GM21529 (cell line): ENCODE data around the gene DHX38.

Experiments
- ATAC-seq: cut with Tn5 transposase; IDR thresholded peaks from one replicate; pipeline ENCODE4 v1.9.1; 2021; ENCODE audit not compliant: unreplicated experiment

DHX38 gene

DNA sequence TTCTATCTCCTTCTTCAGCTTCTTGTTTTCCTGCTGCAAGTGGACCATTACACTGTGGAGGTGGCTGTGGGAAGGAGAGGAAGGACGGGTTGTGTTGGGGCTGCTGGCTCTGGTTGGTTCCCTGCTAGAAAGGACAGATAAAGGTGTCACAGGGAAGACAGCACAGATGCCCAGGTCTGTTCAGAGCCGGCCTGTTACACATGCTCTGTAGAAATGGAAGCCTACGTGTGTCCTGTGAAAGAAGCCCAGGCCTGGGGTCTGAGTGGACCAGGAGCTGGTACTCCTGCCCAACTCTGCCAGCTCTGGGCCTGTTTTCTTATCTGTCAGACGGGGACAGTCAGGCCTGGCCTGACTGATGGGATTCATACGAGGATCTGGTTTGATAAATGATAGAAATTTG lies 26.4 kb downstream of the DHX38 start:
- ATAC-seq, result no peak

DNA sequence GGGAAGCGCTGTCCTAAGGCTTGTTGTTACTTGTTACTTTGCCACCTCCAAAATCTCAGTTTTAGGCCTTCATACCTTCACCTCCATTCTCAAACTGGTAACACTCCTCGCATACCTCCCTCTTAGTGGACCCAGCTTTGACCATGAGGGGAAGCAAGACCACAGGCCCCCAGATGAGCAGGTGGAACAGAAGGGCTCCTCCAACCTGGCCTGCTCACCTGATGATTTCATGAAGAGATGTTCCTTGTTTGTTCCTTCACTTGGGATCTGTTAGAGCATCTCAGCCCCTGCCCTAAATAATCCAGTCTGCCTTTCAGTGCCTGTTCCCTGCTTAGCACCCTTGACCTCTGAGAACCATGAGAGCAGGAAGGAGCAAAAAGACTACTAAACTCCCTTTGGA lies 28.7 kb downstream of the DHX38 start:
- no peak for ATAC-seq

DNA sequence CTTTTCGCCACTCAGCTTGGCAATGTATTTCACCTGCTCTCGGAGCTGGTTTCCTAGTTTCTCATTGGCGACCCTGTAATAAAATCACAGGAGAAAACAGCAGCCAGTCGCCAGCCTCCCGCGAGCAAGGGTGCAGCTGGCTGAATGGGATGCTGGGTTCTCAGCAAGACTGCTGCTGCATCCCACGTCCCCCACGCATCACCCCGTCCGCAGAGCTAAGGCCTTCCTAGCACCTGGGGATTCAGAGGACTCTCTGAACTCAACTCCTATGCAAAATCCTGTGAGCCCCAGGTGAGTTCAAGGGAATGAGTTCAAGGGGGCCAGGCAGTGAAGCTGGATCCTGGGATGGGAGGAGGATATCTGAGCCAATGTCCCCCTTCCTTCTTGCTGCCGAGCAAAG lies 29.3 kb downstream of the DHX38 start:
- ATAC-seq, result no peak

DNA sequence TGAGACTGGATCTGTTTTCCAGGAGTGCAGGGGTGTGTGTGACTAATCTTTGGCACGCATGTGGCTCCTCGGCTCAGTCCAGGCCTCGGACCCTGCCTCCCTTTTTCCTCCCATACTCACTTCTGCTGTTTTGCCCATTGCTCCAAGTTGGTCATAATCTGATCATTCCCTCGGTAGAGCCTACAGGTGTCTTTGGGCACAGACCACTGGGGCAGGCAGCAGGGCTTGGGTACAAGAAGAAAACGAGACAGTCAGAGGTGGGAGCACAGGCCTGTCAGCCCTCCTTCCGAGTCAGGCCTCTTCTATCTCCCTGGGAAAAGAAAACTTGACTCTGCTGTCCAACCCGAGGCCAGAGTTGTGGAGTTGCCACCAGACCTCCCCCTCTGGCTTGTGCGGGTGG lies 29.8 kb downstream of the DHX38 start:
- no peak for ATAC-seq

DNA sequence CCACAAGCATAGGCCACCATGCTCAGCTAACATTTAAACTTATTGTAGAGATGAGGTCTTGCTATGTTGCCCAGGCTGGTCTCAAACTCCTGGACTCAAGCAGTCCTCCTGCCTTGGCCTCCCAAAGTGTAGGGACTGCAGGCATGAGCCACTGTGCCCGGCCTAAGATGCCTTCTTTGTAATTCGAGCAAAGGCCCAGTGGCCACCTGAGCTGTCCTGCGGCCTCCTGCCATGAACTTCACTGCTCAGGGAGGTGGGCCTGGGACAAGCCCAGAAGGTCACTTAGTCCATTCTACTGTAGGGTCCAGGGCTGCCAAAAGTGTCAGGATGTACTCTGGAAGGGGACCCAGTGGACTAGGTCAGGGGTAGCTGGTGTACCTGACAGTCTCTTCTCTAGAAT lies 30.5 kb downstream of the DHX38 start:
- ATAC-seq, result no peak

DNA sequence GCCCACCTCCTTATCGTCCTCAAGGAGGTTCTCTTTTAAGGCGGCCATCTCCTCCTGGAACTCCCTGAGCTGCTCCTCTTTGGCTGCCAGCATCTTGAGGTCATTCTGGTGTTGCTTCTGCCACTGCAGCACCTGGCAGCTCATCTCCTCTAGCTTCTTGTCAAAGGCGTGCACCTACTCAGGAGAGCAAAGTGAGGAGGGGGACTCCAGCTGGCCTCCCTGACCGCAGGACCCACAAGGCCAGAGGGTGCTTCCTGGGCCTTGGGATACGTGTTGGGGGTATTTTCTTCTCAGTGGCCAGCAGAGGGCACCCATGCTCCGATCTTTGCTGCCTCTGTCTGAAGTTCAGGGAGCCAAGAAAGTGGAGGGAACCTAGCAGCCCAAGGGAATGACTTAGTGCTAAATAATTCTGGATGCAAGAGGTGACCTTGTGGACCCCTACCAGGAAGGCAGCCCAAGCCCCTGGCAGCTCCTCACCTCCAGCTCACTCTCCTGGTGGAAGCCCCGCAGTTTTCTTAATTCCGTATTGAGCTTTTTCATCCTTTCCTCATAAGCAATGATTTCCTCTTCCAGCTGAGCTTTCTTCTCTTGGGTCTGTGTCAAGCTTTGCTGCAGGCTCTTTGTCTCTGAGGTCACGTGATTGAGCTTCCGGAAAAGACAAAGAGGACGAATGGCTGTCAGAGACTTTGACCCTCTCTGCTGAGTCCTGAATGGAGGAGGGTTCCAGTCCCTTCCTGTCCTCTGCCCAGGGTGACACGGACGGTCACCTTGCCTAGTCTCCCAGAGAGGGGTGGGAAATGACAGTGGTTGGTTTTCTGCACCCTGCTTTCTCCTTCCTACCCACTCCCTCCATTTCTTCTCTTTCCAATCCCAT lies 31.4 kb downstream of the DHX38 start:
- ATAC-seq, result peak; percentile 70

DNA sequence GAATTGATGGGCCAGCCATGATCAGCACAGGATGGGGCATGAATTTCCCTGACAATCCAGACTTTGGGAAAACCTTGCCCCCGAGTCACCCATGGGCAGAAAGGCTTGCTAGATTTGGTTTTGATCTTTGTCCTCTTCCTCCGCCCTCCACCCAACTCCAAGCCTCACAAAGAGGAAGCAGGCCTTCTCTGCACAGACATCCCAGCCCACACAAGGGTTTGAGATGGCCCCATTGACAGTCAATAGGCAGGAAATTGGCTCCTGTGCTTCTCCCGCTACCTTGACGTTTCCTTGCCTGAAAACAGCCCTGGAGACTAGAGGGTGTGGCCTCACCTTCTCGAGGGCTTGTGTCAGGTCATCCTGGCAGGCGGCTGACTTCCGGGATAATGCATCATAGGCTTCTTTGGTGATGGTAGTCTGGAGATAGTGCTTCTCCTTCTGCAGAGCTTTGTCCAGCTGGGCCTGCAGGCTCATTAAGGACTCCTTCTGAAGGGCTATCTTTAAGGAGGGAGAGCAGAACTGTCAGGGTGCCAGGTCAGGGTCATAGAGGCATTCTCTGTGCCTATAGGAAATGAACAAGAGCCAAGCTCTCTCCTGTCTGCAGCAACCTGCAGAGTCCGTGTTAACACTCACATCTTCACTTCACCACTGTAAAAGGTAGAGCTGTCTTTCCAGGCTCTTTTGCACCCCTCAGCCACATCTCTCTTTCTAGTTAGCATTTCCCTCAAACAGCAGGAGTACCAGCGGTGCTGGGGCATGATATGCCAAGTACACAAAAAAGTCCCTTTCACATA lies 32.2 kb downstream of the DHX38 start:
- no peak for ATAC-seq

DNA sequence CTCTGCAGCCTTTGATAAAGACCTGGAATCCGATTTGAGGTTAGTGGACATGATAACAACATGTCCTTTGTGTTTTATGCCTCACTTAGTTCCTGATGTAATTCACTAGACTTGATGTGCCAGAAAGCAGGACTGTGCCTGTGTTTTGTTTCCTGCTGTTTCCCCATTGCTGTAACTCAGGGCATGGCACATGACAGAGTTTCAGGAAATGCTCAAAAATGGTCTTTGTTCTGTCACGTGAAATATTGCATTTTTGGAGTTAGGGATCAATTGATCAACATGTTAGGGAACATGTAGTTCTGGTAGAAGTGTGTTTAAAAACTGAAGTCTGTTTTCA lies 32.8 kb downstream of the DHX38 start:
- ATAC-seq, result no peak

DNA sequence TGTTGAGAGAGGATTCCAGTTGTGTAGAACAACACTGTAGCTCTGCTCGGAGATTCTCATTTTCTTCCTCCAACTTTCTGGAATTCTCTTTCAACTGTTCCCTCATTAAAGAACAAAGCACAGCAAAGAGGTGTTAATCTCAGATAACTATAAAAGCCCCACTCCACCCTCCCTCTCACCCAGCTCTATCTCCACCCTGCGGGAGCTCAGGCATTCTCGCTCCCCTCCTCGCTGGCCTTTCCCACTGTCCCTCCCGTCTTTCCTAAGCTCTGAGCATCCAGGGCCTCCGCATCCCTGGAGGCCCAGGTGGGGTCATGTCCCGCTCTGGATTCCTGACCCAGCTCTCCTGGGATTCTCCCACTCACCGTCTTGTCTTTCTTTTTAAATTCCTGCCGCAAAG lies 35.1 kb downstream of the DHX38 start:
- no peak for ATAC-seq

DNA sequence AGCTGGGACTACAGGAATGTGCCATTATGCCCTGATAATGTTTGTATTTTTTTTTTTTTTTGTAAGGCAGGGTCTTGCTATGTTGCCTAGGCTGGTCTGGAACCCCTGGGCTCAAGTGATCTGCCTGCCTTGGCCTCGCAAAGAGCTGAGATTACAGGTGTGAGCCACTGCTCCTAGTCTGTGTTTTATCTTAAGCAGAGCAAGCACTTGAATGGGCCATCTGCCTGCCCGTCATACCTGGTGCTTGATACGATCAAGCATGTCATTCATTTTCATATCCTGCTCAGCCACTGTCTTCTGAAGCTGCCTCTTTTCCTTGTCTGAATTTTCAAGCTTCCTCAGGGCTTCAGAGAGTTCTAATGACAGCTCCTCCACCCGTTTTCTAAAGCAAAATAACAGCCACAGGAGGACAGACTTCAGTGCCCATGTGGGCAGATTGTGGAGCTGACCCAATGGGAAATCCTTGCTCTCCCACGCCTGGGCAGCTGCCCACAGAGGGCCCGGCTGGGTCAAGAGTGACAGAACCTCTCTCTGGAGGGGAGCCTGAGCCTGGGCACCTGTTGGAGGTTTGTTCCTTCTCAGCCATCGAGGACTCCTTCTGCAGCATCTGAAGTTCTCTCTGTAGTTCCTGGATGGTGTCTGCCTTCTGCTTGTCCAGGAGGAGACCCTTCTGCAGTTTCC lies 36.5 kb downstream of the DHX38 start:
- ATAC-seq, result no peak

DNA sequence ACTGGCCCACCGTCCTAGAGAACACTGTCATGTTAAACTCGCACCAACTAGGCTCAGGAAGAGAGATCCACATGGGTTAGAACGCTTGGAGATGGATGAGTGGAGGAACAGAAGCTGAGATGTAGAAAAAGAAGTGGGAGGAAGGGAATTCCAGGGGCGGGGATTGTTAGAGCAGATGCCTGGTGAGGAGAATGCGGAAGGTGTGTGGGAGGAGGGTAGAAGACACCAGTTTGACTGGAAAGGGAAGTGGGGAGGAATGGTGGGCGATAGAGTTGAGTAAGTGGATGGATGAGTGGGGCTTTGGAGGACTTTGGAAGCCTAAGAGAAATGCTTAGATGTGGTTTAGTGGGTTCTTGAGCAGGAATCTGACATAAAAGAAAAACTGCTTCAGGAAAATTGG lies 37.4 kb downstream of the DHX38 start:
- ATAC-seq, result no peak

DNA sequence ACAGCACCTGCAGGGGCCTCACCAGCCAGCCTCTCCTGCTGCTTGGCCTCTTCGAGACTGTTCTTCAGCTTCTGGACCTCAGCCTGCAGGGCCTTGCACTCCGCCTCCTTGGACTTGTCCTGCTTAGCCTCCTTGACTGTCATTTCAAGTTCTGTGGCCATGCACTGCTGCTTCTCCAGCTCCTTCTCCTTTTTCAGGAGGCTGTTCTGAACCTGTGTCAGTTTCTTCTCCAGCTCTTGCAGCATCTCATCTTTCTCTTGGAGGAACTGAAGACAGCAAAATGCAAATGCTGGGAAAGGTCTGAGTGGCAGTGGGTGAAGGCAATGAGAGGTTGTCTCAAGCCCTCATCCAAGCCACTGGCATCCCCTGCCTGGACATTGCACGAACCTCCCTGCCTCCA lies 39.1 kb downstream of the DHX38 start:
- no peak for ATAC-seq

DNA sequence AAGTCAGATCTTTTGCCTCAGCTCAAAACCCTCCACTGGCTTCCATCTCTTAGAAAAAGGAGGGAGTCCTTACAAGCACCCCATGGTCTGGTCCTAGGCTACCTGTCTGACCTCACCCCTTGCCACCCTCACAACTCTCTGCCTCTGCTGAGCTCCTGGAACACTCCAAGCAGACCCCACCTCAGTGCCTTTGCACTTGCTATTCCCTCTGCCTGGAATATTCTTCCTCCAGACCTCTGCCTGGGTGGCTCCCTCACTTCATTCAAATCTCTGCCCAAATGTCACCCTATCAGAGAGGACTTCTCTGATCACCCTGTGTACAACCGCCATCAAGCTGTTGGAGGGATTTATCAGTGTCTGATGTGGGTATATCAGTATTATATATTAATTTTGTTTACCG lies 40.9 kb downstream of the DHX38 start:
- ATAC-seq, result no peak

DNA sequence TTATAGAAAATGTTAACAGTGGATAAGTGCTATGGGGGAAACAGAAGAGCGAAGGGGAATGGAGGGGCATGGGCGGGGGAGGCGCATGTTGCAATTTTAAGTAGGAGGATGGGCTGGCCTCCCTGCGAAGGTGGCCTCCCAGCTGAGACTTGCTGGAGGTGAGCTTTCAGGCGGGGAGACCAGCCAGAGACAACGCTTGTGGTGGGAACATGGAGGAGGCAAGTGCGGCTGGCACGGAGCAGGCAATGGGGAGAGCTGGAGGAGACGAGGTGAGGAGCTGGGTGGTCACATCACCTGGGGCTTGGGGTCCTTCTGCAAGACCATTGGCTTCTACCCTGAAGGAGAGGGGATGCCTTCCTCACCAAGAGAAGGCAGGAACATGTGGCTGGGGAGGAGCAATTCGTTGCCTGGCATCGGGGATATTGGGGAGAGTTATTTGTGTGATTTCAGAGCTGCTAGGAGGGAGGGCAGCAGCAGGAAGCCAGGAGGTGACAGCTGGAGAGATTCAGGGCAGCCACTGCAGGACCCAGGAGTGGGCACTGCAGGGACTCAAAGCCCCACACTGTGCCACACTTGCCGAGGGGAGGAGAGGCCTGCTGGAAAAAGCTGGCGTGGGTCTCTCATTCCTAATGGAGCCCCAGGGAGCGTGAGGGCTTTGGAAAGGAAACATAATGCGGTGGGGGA lies 43.9 kb downstream of the DHX38 start:
- no peak for ATAC-seq

DNA sequence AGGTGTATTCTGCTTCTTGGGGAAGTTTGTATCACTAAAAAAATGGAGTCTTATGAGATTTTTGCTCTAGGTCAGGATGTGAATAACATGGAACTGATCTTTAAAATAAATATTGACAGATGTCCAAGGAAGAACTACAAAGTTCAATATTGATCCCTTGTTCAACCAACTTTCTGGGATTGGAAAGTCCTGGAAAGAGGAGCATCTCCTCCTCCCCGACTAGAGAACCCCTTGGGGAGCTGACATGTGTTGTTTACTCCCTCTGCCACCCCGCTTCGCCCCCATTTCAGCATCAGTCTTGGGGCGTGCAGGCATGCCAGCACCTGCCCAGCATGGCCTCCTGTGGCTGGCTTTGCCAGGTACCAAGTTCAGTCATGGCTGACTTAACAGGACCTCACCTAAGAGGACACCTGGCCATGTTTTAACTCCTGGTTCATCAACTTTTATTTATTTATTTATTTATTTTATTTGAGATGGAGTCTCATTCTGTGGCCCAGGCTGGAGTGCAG lies 44.5 kb downstream of the DHX38 start:
- no peak for ATAC-seq

DNA sequence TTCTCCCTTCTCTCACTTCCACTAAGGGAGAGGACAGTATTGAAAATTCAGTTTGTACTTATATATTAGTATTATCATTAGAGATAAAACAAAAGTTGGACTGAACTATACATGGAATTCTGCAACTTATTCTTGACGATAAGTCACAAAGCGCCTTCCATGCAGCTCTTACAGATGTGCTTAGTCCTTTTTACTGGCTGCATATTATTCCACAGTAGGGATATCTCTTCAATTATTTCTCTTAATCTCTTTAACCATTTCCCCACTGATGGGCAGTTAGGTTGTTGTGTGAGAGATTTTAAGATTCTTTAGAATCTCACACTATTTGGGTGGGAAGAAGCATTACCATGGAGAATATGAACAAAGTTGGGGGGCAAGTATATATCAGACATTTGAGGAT lies 46.3 kb downstream of the DHX38 start:
- no peak for ATAC-seq

DNA sequence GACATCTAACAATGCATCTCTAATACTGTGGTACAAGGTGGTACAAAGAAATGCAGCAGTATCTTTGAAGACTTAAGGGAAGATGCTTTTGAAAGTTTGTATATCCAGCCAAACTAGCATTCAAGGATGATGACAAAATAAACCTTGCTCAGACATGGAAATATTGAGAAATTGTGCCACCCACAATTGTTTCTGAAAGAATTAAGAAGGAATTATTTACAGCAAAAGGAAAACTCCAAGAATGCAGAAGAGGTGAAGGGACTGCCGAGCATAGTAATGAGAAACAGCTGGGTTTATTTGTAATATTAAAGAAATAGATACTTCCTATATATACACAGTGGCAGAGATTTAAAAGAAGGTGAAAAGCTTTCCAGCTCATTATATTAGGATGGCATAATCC lies 48.8 kb downstream of the DHX38 start:
- no peak for ATAC-seq

DNA sequence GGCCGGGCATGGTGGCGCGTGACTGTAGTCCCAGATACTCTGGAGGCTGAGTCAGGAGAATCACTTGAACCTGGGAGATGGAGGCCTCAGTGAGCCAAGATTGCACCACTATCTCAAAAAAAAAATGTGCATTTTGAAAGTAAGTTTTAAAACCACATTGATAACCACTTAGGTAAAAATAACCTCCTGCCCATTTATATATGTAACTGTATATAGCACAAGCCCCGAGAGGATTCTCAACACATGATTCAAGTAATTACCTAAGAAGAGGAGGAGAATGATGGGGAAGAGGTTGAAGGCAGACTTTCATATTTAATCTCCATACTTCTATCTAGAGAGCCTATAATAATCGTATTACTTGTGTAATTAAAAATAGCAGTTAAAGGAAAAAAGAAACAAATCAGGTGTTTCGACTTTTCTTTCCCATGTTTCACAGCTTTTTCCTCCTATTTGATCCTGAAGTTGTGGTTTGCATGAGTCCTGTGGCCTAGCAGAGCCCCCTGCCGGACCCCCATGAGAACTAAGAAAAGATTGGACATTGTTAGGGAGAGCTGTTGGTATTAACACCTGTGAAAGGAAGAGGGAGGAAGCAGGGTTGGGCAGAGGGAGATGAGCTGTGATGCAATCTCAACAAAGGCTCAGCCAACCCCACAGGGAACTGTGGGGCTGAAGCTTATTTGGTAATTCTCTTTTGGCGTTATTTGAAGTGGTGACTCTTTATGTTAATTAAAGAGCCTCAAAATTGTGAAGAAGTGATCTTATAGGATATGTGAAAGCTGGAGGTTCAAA lies 56.2 kb downstream of the DHX38 start:
- ATAC-seq, result no peak

DNA sequence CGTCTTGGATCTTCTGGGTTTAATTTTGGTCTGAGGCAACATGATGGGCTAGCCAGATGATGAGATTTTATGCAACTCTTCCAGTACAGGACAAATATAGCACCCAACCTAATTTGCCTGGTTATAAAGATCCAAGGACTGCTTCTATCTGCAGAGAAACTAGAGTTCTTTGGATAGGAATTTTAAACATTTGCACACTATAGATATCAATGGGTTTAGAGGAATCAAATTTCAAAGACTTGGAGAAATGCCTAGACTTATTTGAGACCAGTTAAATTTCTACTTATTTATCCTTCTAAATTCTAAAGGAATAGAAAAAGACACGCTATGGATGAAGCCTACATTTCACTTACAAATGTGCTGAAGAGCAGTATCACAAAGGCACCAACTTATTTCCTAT lies 65.7 kb downstream of the DHX38 start:
- no peak for ATAC-seq

DNA sequence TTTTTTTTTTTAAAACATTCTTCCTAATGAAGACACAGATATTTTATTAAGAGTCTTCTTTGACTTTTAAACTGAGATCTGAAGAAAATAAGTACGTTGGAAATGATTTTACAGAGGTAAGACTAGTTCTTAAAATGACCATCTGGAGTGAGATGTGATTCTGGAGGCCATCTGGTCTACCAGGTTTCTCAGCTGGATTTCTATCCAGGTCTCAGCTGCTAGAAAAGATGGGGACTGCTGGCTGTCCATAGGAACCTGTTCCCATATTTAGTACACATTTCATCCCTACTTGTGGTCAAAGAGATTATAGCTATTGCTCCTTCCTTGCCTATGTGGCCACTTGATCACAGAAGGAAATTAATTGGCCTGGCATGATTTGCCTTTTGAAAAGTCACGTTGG lies 66.2 kb downstream of the DHX38 start:
- no peak for ATAC-seq
